Activated T-cell treated with anti-CD3 and anti-CD28 coated beads, Interleukin-2, amount 50 U/mL, for 72 hours (primary cell): ENCODE results near the gene HECTD4. TPM values are rescaled to one million over a fixed set of nuclear protein-coding genes. Genes with fewer than 3 reads are reported as not detected.

Source experiments
- ATAC-seq, 2 donors: fragments of 150-1000 bp; cut with Tn5 transposase; replicated peaks in 1 of 2; 2 replicates each; pipeline ENCODE4 v1.10.0; 2021; ENCODE audit warnings: moderate library complexity in 2 of 2, mild to moderate bottlenecking in 1 of 2
- DNase-seq, 2 donors: peaks; one replicate each; pipeline ENCODE4 v3.0.0; 2021 to 2022; ENCODE audit warnings: mixed read lengths in 1 of 2
- H3K27ac Mint-ChIP-seq: one replicate; pipeline ENCODE4 v1.8.0; 2022; ENCODE audit warnings: mild to moderate bottlenecking, moderate library complexity, mixed read lengths
- H3K27me3 Mint-ChIP-seq: one replicate; pipeline ENCODE4 v1.8.0; 2022; ENCODE audit warnings: low read depth, mixed read lengths
- H3K36me3 Mint-ChIP-seq, 2 donors: one replicate each; pipeline ENCODE4 v1.8.0; 2022; ENCODE audit warnings: mixed read lengths in 2 of 2, mild to moderate bottlenecking in 1 of 2; ENCODE audit not compliant: insufficient read depth in 2 of 2
- H3K4me1 Mint-ChIP-seq: one replicate; pipeline ENCODE4 v1.8.0; 2022; ENCODE audit warnings: low read depth, mixed read lengths
- H3K4me3 Mint-ChIP-seq, 2 donors: one replicate each; pipeline ENCODE4 v1.8.0; 2022; ENCODE audit warnings: mild to moderate bottlenecking in 2 of 2, mixed read lengths in 2 of 2, moderate library complexity in 2 of 2
- H3K9me3 Mint-ChIP-seq, 2 donors: one replicate each; pipeline ENCODE4 v1.8.0; 2022; ENCODE audit warnings: mixed read lengths in 2 of 2
- total RNA-seq, 2 donors: library from RNA; stranded (reverse); gene quantifications; one replicate each; pipeline ENCODE4 v1.2.3, GENCODE V29; 2022

The HECTD4 gene
- total RNA-seq, 2 donors from 2014 or later: 39.6 to 43.3 TPM

- DNase-seq (no peak), ATAC-seq (no peak)
- H3K9me3 Mint-ChIP-seq: no peaks in the 10 kb centered on the region
- peaks cover 0 to 7% of the 10 kb centered on the region in 2 donors for H3K36me3 Mint-ChIP-seq
- H3K27ac Mint-ChIP-seq: no peak overlapping the region
- no peaks in the 10 kb centered on the region for H3K27me3 Mint-ChIP-seq
- H3K4me1 Mint-ChIP-seq: no peaks in the 10 kb centered on the region
- H3K4me3 Mint-ChIP-seq: no peak overlapping the region
Observed at GRCh38 chr12:112216223-112216622, 166.0 kb downstream of the HECTD4 start.

GRCh38 chr12:112214064-112214463, 168.2 kb downstream of the HECTD4 start:
- no peak overlapping the region for H3K4me3 Mint-ChIP-seq
- H3K27me3 Mint-ChIP-seq: no peaks in the 10 kb centered on the region
- H3K36me3 Mint-ChIP-seq: peaks cover 0 to 7% of the 10 kb centered on the region in 2 donors
- DNase-seq: no peak
- no peak for ATAC-seq
- H3K27ac Mint-ChIP-seq: no peak overlapping the region
- H3K9me3 Mint-ChIP-seq: no peaks in the 10 kb centered on the region
- no peaks in the 10 kb centered on the region for H3K4me1 Mint-ChIP-seq

GRCh38 chr12:112208301-112208910, 173.8 kb downstream of the HECTD4 start:
- peaks cover 0 to 7% of the 10 kb centered on the region in 2 donors for H3K36me3 Mint-ChIP-seq
- ATAC-seq (no peak), DNase-seq (no peak)
- H3K9me3 Mint-ChIP-seq: no peaks in the 10 kb centered on the region
- no peak overlapping the region for H3K4me3 Mint-ChIP-seq
- H3K4me1 Mint-ChIP-seq: peaks cover 10% of the 10 kb centered on the region
- no peak overlapping the region for H3K27ac Mint-ChIP-seq
- no peaks in the 10 kb centered on the region for H3K27me3 Mint-ChIP-seq

GRCh38 chr12:112207397-112207924, 174.8 kb downstream of the HECTD4 start:
- Mint-ChIP-seq H3K36me3 (peaks cover 0 to 7% of the 10 kb centered on the region in 2 donors), H3K27ac (peak overlapping the region; percentile 21), H3K9me3 (no peaks in the 10 kb centered on the region), H3K27me3 (no peaks in the 10 kb centered on the region), H3K4me1 (peaks cover 10% of the 10 kb centered on the region), H3K4me3 (no peak overlapping the region)
- no peak for ATAC-seq
- DNase-seq: no peak

- Mint-ChIP-seq H3K4me3 (no peak overlapping the region), H3K36me3 (peaks cover 0 to 3% of the 10 kb centered on the region in 2 donors), H3K27me3 (no peaks in the 10 kb centered on the region), H3K9me3 (no peaks in the 10 kb centered on the region), H3K27ac (peak overlapping the region; percentile 25), H3K4me1 (peaks cover 10% of the 10 kb centered on the region)
- DNase-seq (no peak), ATAC-seq (no peak)
Observed at GRCh38 chr12:112206944-112207343, 175.3 kb downstream of the HECTD4 start.

GRCh38 chr12:112199136-112199535, 183.1 kb downstream of the HECTD4 start:
- no peak overlapping the region for H3K4me3 Mint-ChIP-seq
- no peak for ATAC-seq
- no peak overlapping the region for H3K27ac Mint-ChIP-seq
- no peak for DNase-seq
- no peaks in the 10 kb centered on the region for H3K27me3 Mint-ChIP-seq
- peaks cover 3 to 9% of the 10 kb centered on the region in 2 donors for H3K36me3 Mint-ChIP-seq
- H3K9me3 Mint-ChIP-seq: no peaks in the 10 kb centered on the region
- no peaks in the 10 kb centered on the region for H3K4me1 Mint-ChIP-seq

- H3K27ac Mint-ChIP-seq: no peak overlapping the region
- no peaks in the 10 kb centered on the region for H3K4me1 Mint-ChIP-seq
- peak; percentile 71 to 76 for ATAC-seq
- peak; percentile 47 to 61 for DNase-seq
- no peaks in the 10 kb centered on the region for H3K9me3 Mint-ChIP-seq
- H3K27me3 Mint-ChIP-seq: no peaks in the 10 kb centered on the region
- H3K36me3 Mint-ChIP-seq: peaks cover 4 to 9% of the 10 kb centered on the region in 2 donors
- H3K4me3 Mint-ChIP-seq: no peak overlapping the region
Observed at GRCh38 chr12:112198120-112198733, 184.0 kb downstream of the HECTD4 start.

- no peak for DNase-seq
- H3K36me3 Mint-ChIP-seq: peaks cover 6 to 16% of the 10 kb centered on the region in 2 donors
- no peak for ATAC-seq
- no peak overlapping the region for H3K27ac Mint-ChIP-seq
- no peaks in the 10 kb centered on the region for H3K4me1 Mint-ChIP-seq
- H3K27me3 Mint-ChIP-seq: no peaks in the 10 kb centered on the region
- H3K9me3 Mint-ChIP-seq: no peaks in the 10 kb centered on the region
- H3K4me3 Mint-ChIP-seq: no peak overlapping the region
Observed at GRCh38 chr12:112196196-112196875, 185.9 kb downstream of the HECTD4 start.

GRCh38 chr12:112194601-112195247, 187.5 kb downstream of the HECTD4 start:
- no peak overlapping the region for H3K4me3 Mint-ChIP-seq
- DNase-seq (no peak), ATAC-seq (no peak)
- H3K9me3 Mint-ChIP-seq: no peaks in the 10 kb centered on the region
- no peaks in the 10 kb centered on the region for H3K4me1 Mint-ChIP-seq
- H3K27ac Mint-ChIP-seq: no peak overlapping the region
- H3K36me3 Mint-ChIP-seq: peaks cover 4 to 13% of the 10 kb centered on the region in 2 donors
- no peaks in the 10 kb centered on the region for H3K27me3 Mint-ChIP-seq

- DNase-seq (no peak), ATAC-seq (no peak)
- Mint-ChIP-seq H3K9me3 (no peaks in the 10 kb centered on the region), H3K27me3 (no peaks in the 10 kb centered on the region), H3K4me3 (no peak overlapping the region), H3K36me3 (peaks cover 3 to 8% of the 10 kb centered on the region in 2 donors), H3K27ac (no peak overlapping the region), H3K4me1 (no peaks in the 10 kb centered on the region)
Observed at GRCh38 chr12:112192475-112192874, 189.8 kb downstream of the HECTD4 start.

- H3K36me3 Mint-ChIP-seq: peaks cover 3 to 8% of the 10 kb centered on the region in 2 donors
- H3K4me1 Mint-ChIP-seq: no peaks in the 10 kb centered on the region
- H3K4me3 Mint-ChIP-seq: no peak overlapping the region
- no peaks in the 10 kb centered on the region for H3K27me3 Mint-ChIP-seq
- DNase-seq (no peak), ATAC-seq (no peak)
- H3K9me3 Mint-ChIP-seq: no peaks in the 10 kb centered on the region
- H3K27ac Mint-ChIP-seq: peak overlapping the region; percentile 13
Observed at GRCh38 chr12:112191840-112192321, 190.3 kb downstream of the HECTD4 start.

GRCh38 chr12:112191201-112191600, 191.0 kb downstream of the HECTD4 start:
- DNase-seq: no peak
- Mint-ChIP-seq H3K4me3 (no peak overlapping the region), H3K27ac (no peak overlapping the region), H3K9me3 (no peaks in the 10 kb centered on the region), H3K36me3 (peaks cover 3 to 8% of the 10 kb centered on the region in 2 donors), H3K27me3 (no peaks in the 10 kb centered on the region), H3K4me1 (no peaks in the 10 kb centered on the region)
- no peak for ATAC-seq
